OCI-LY1 (cell line): Measurements from ENCODE around the gene ANO8.

ENCODE experiments used
- H2AFZ ChIP-seq: fragments of 200-600 bp; sonication (generic), shearing (Covaris generic); 2 replicates; pipeline ENCODE4 v1.6.0; 2014; ENCODE audit warnings: antibody characterized with exemption, mild to moderate bottlenecking, low read length
- H3F3A ChIP-seq: fragments of 200-600 bp; sonication (generic), shearing (Covaris generic); 2 replicates; pipeline ENCODE4 v1.6.0; 2014; ENCODE audit warnings: mild to moderate bottlenecking, antibody characterized with exemption, low read length, moderate library complexity; ENCODE audit not compliant: insufficient read depth
- H3K27ac ChIP-seq: fragments of 200-600 bp; sonication (generic); 2 replicates; pipeline ENCODE4 v1.5.1; 2014; ENCODE audit warnings: low read length, mixed run types, mild to moderate bottlenecking, low read depth; ENCODE audit not compliant: poor library complexity, severe bottlenecking
- H3K27me3 ChIP-seq: fragments of 200-600 bp; sonication (generic); 2 replicates; pipeline ENCODE4 v1.6.0; 2014; ENCODE audit warnings: antibody characterized with exemption, mild to moderate bottlenecking, low read length, moderate library complexity; ENCODE audit not compliant: insufficient read depth
- H3K36me3 ChIP-seq: fragments of 200-600 bp; sonication (generic); 2 replicates; pipeline ENCODE4 v1.6.1; 2014; ENCODE audit warnings: mild to moderate bottlenecking, antibody characterized with exemption, low read length, moderate library complexity, mixed read lengths; ENCODE audit not compliant: insufficient read depth
- H3K4me1 ChIP-seq: fragments of 200-600 bp; sonication (generic); 2 replicates; pipeline ENCODE4 v1.5.1; 2014; ENCODE audit warnings: mild to moderate bottlenecking, low read length, moderate library complexity; ENCODE audit not compliant: insufficient read depth, severe bottlenecking
- H3K4me2 ChIP-seq: fragments of 200-600 bp; sonication (generic), shearing (Covaris generic); 2 replicates; pipeline ENCODE4 v1.6.1; 2014; ENCODE audit warnings: low read length
- H3K4me3 ChIP-seq: fragments of 200-600 bp; sonication (generic); 2 replicates; pipeline ENCODE4 v1.5.1; 2014; ENCODE audit warnings: low read length, low read depth, mild to moderate bottlenecking, mixed read lengths; ENCODE audit not compliant: poor library complexity, severe bottlenecking
- H3K79me2 ChIP-seq: fragments of 200-600 bp; shearing (Covaris generic); 2 replicates; pipeline ENCODE4 v1.6.1; 2016; ENCODE audit warnings: mixed run types, low read length, mixed read lengths; ENCODE audit not compliant: insufficient read depth
- H3K9ac ChIP-seq: fragments of 200-600 bp; sonication (generic), shearing (Covaris generic); 2 replicates; pipeline ENCODE4 v1.6.1; 2014; ENCODE audit warnings: mild to moderate bottlenecking, low read length, mixed read lengths
- H3K9me2 ChIP-seq: fragments of 200-600 bp; sonication (generic), shearing (Covaris generic); 2 replicates; pipeline ENCODE4 v1.6.1; 2014; ENCODE audit warnings: low read depth, mild to moderate bottlenecking, low read length, mixed read lengths
- H3K9me3 ChIP-seq: fragments of 200-600 bp; shearing (Covaris generic); 2 replicates; pipeline ENCODE4 v1.6.1; 2014; ENCODE audit warnings: low read length, mixed read lengths
- H4K20me1 ChIP-seq: fragments of 200-600 bp; sonication (generic), shearing (Covaris generic); 2 replicates; pipeline ENCODE4 v1.6.0; 2016; ENCODE audit warnings: mild to moderate bottlenecking, low read length; ENCODE audit not compliant: insufficient read depth
- EZH2 ChIP-seq: fragments of 200-600 bp; sonication (generic), shearing (Covaris generic); IDR thresholded peaks from 2 replicates; pipeline ENCODE4 v1.8.0; 2017; ENCODE audit warnings: borderline replicate concordance, mixed run types, mild to moderate bottlenecking, antibody characterized with exemption, low read length, moderate library complexity, mixed read lengths
- TF ChIP-seq, protein P1 (sequence below): fragments of 200-600 bp; sonication (generic), shearing (Covaris generic); IDR thresholded peaks from 2 replicates; pipeline ENCODE4 v1.5.1; 2017; ENCODE audit warnings: mild to moderate bottlenecking, antibody characterized with exemption, low read length, moderate library complexity, mixed read lengths

The ANO8 gene

GRCh38 chr19:17379221-17379631 is 44.6 kb upstream of the ANO8 start:
- Histone ChIP-seq H3K4me1 (peaks cover 19% of the 10 kb centered on the region), H3K27me3 (no peaks in the 10 kb centered on the region), H3K9me2 (no peaks in the 10 kb centered on the region), H3K36me3 (no peaks in the 10 kb centered on the region; the same call in 1 of the 2 replicates), H3K79me2 (no peaks in the 10 kb centered on the region), H3F3A (no peaks in the 10 kb centered on the region), H3K27ac (no peak overlapping the region), H2AFZ (no peak overlapping the region), H4K20me1 (no peaks in the 10 kb centered on the region), H3K4me2 (no peak overlapping the region), H3K9me3 (no peaks in the 10 kb centered on the region; the same call in 1 of the 2 replicates), H3K4me3 (no peak overlapping the region), H3K9ac (no peak overlapping the region)
- TF ChIP-seq EZH2, result no peak
- TF ChIP-seq, protein P1, sequence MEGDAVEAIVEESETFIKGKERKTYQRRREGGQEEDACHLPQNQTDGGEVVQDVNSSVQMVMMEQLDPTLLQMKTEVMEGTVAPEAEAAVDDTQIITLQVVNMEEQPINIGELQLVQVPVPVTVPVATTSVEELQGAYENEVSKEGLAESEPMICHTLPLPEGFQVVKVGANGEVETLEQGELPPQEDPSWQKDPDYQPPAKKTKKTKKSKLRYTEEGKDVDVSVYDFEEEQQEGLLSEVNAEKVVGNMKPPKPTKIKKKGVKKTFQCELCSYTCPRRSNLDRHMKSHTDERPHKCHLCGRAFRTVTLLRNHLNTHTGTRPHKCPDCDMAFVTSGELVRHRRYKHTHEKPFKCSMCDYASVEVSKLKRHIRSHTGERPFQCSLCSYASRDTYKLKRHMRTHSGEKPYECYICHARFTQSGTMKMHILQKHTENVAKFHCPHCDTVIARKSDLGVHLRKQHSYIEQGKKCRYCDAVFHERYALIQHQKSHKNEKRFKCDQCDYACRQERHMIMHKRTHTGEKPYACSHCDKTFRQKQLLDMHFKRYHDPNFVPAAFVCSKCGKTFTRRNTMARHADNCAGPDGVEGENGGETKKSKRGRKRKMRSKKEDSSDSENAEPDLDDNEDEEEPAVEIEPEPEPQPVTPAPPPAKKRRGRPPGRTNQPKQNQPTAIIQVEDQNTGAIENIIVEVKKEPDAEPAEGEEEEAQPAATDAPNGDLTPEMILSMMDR, result no peak

DNA sequence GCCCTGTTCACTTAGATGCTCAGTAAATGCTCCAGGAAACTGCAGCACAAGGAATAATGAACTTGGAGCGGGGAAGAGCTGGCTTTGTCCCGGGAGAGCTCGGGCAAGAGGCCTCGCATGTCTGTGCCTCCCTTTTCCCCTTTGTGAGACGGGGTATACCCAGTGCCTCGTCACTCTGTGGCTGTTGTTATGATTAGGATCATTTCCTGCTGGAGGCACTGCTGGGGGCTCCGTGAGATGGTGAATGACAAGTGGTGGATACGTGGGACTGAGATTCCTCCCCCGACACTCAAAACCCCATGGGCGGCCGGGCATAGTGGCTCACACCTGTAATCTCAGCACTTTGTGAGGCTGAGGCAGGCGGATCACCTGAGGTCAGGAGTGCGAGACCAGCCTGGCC is 43.6 kb upstream of the ANO8 start:
- Histone ChIP-seq H2AFZ (no peak overlapping the region), H3K27me3 (no peaks in the 10 kb centered on the region), H3F3A (no peaks in the 10 kb centered on the region), H4K20me1 (no peaks in the 10 kb centered on the region), H3K9me2 (no peaks in the 10 kb centered on the region), H3K79me2 (no peaks in the 10 kb centered on the region), H3K9ac (no peak overlapping the region), H3K27ac (no peak overlapping the region), H3K36me3 (no peaks in the 10 kb centered on the region; the same call in 1 of the 2 replicates), H3K9me3 (no peaks in the 10 kb centered on the region; the same call in 1 of the 2 replicates), H3K4me1 (peaks cover 15% of the 10 kb centered on the region), H3K4me2 (no peak overlapping the region), H3K4me3 (no peak overlapping the region)
- TF ChIP-seq EZH2, result no peak
- TF ChIP-seq, protein P1, result no peak

DNA sequence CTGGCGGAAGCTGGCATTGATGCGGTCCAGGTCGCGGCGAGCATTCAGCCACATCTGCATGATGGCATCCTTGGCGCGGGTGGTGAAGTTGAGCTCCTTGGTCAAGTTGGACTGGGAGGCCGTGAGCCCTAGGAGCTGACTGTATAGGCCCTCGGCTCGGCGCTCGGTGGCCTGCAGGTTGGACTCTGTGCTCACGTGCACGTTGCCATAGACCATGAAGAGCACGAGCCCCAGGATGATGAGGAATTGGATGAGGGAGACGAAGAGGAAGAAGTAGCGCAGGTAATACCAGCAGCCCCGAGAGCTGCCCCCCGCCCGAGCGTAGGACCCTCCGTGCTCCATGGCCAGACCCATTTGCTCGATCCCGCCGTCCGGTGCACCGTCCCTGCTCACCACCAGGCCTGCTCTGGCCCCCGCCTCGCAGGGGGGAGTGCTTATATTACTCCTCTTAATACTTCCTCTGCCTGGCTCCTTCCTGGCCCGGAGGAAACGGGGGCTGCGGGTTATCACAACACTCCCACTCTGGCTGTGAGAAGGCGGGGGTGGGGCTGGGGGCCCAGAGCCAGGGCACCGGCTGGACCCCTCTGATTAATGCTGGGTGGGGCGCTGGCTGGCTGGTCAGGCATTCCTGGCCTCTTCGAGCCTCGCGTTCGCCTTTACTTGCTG is 42.4 kb upstream of the ANO8 start, which contains the start of gene PLVAP:
Gene PLVAP (minus strand): TSS at position 408 of the 666 bp plus-strand sequence. CDS start 54 bp downstream, at position 354.
- H2AFZ ChIP-seq, result no peak within 1 kb of the TSS
- H3K36me3 ChIP-seq, result no peaks in the 10 kb centered on the region; the same call in 1 of the 2 replicates
- no peak within 1 kb of the TSS for H3K4me3 ChIP-seq
- H3F3A ChIP-seq, result no peaks in the 10 kb centered on the region
- no peak within 1 kb of the TSS for H3K4me2 ChIP-seq
- H3K4me1 ChIP-seq, result peaks cover 3% of the 10 kb centered on the region
- no peaks in the 10 kb centered on the region for H4K20me1 ChIP-seq
- H3K9me3 ChIP-seq, result no peaks in the 10 kb centered on the region; the same call in 1 of the 2 replicates
- H3K79me2 ChIP-seq, result no peaks in the 10 kb centered on the region
- no peak within 1 kb of the TSS for H3K27ac ChIP-seq
- TF ChIP-seq, protein P1, result no peak
- no peak for TF ChIP-seq EZH2
- H3K9me2 ChIP-seq, result no peaks in the 10 kb centered on the region
- no peak within 1 kb of the TSS for H3K9ac ChIP-seq
- no peaks in the 10 kb centered on the region for H3K27me3 ChIP-seq
